HS-5 (cell line): ENCODE results near the gene NUAK2.

Source experiments
- DNase-seq: peaks from one replicate; pipeline ENCODE4 v3.0.0-alpha.2; 2012; ENCODE audit warnings: low read depth

Gene NUAK2

GRCh38 chr1:205346956-205347574 is 25.5 kb upstream of the NUAK2 start:
- no peak for DNase-seq

GRCh38 chr1:205345761-205346160 is 24.2 kb upstream of the NUAK2 start:
- DNase-seq, result no peak

- no peak for DNase-seq
These were observed 22.8 kb upstream of the NUAK2 start for GRCh38 chr1:205344066-205344928.

GRCh38 chr1:205343431-205344065 is 22.0 kb upstream of the NUAK2 start:
- no peak for DNase-seq

GRCh38 chr1:205342986-205343385 is 21.4 kb upstream of the NUAK2 start:
- DNase-seq, result no peak

- no peak for DNase-seq
These were observed 19.1 kb upstream of the NUAK2 start for GRCh38 chr1:205340676-205341075.

- no peak for DNase-seq
These were observed 18.2 kb upstream of the NUAK2 start for GRCh38 chr1:205339717-205340116.

GRCh38 chr1:205339197-205339702 is 17.7 kb upstream of the NUAK2 start:
- no peak for DNase-seq

- DNase-seq, result no peak
These were observed 16.5 kb upstream of the NUAK2 start for GRCh38 chr1:205338011-205338410.

GRCh38 chr1:205337481-205337880 is 15.9 kb upstream of the NUAK2 start:
- DNase-seq, result no peak

- no peak for DNase-seq
These were observed 14.1 kb upstream of the NUAK2 start for GRCh38 chr1:205335692-205336091.

GRCh38 chr1:205332015-205332791 is 10.7 kb upstream of the NUAK2 start:
- no peak for DNase-seq

GRCh38 chr1:205330150-205330549 is 8.6 kb upstream of the NUAK2 start:
- DNase-seq, result no peak

- DNase-seq, result no peak
These were observed 8.2 kb upstream of the NUAK2 start for GRCh38 chr1:205329719-205330118.

- DNase-seq, result no peak
These were observed 6.9 kb upstream of the NUAK2 start for GRCh38 chr1:205328476-205328875.

- no peak for DNase-seq
These were observed 5.4 kb upstream of the NUAK2 start for GRCh38 chr1:205326812-205327466.

- DNase-seq, result peak; percentile 64
These were observed 3.9 kb upstream of the NUAK2 start for GRCh38 chr1:205325334-205325884.

- DNase-seq, result no peak
These were observed 3.2 kb upstream of the NUAK2 start for GRCh38 chr1:205324781-205325180.

- DNase-seq, result no peak
These were observed 2.2 kb upstream of the NUAK2 start for GRCh38 chr1:205323794-205324193.

- no peak for DNase-seq
These were observed 376 bp upstream of the NUAK2 start for GRCh38 chr1:205321959-205322283.
